GM10266 (cell line): ENCODE results near the gene TMEM88.

Source experiments
- DNase-seq: peaks from one replicate; pipeline ENCODE4 v3.0.0; 2012; ENCODE audit errors: extremely low spot score
- CTCF ChIP-seq: IDR thresholded peaks from 2 replicates; pipeline ENCODE4 v1.5.1; 2012; ENCODE audit warnings: mild to moderate bottlenecking, low read depth; ENCODE audit not compliant: control insufficient read depth, insufficient read depth; ENCODE audit errors: missing control alignments

Gene TMEM88

GRCh38 chr17:7846063-7846735, 8.7 kb upstream of the TMEM88 start:
- no peak for DNase-seq
- no peak for TF ChIP-seq CTCF

- TF ChIP-seq CTCF: no peak
- no peak for DNase-seq
Measured at GRCh38 chr17:7846765-7847661, 7.9 kb upstream of the TMEM88 start.

- TF ChIP-seq CTCF: no peak
- no peak for DNase-seq
Measured at GRCh38 chr17:7848131-7848579, 6.7 kb upstream of the TMEM88 start.

GRCh38 chr17:7848739-7849129, 6.1 kb upstream of the TMEM88 start:
- no peak for TF ChIP-seq CTCF
- no peak for DNase-seq

- TF ChIP-seq CTCF: no peak
- no peak for DNase-seq
Measured at GRCh38 chr17:7849130-7849750, 5.6 kb upstream of the TMEM88 start.

GRCh38 chr17:7849751-7850504, 4.9 kb upstream of the TMEM88 start:
- no peak for TF ChIP-seq CTCF
- DNase-seq: no peak
